Choroid plexus epithelial cell (primary cell): ENCODE measurements around the gene CAP2.

Source experiments
- DNase-seq: peaks from one replicate; pipeline ENCODE4 v3.0.0-alpha.2; 2010; ENCODE audit warnings: low read depth
- H3K4me3 ChIP-seq: 2 replicates; pipeline ENCODE4 v1.5.1; 2011; ENCODE audit warnings: low read depth, mild to moderate bottlenecking, control low read depth, low read length, moderate library complexity
- CTCF ChIP-seq: conservative IDR thresholded peaks from 2 replicates; pipeline ENCODE4 v1.5.1; 2011; ENCODE audit warnings: low read depth, mild to moderate bottlenecking, control low read depth, inconsistent platforms, low read length, moderate library complexity

CAP2 gene

GRCh38 chr6:17490724-17491123 lies 97.3 kb downstream of the CAP2 start:
- no peak for TF ChIP-seq CTCF
- peak; percentile 71 for DNase-seq

GRCh38 chr6:17491416-17492142 lies 98.2 kb downstream of the CAP2 start:
- no peak overlapping the region for H3K4me3 ChIP-seq
- no peak for DNase-seq
- TF ChIP-seq CTCF = no peak

More at GRCh38 chr6:17490724-17491123, 97.3 kb downstream of the CAP2 start:
- H3K4me3 ChIP-seq = no peak overlapping the region

GRCh38 chr6:17492350-17492749 lies 99.0 kb downstream of the CAP2 start:
- H3K4me3 ChIP-seq = no peak overlapping the region
- no peak for TF ChIP-seq CTCF
- no peak for DNase-seq

- DNase-seq = peak; percentile 71
- H3K4me3 ChIP-seq = no peak overlapping the region
- no peak for TF ChIP-seq CTCF
These were observed 99.9 kb downstream of the CAP2 start for GRCh38 chr6:17493286-17493685.

GRCh38 chr6:17494177-17494576 lies 100.8 kb downstream of the CAP2 start:
- no peak for TF ChIP-seq CTCF
- DNase-seq = peak; percentile 26
- no peak overlapping the region for H3K4me3 ChIP-seq

- no peak for DNase-seq
- TF ChIP-seq CTCF = no peak
- H3K4me3 ChIP-seq = no peak overlapping the region
These were observed 101.5 kb downstream of the CAP2 start for GRCh38 chr6:17494919-17495318.

- DNase-seq = no peak
- no peak overlapping the region for H3K4me3 ChIP-seq
- no peak for TF ChIP-seq CTCF
These were observed 104.2 kb downstream of the CAP2 start for GRCh38 chr6:17497535-17498095.
